CD4-positive, alpha-beta T cell treated with Interleukin-4 for 1 hour (primary cell): ENCODE measurements around the gene C1orf105.

Experiments used
- DNase-seq, 2 donors: peaks; one replicate each; pipeline ENCODE4 v3.0.0-alpha.2; 2020 to 2022

Gene C1orf105

GRCh38 chr1:172460887-172461315 is 40.4 kb downstream of the C1orf105 start:
- DNase-seq, result no peak

- DNase-seq, result no peak
Measured at GRCh38 chr1:172465617-172466016, 45.1 kb downstream of the C1orf105 start.

DNA sequence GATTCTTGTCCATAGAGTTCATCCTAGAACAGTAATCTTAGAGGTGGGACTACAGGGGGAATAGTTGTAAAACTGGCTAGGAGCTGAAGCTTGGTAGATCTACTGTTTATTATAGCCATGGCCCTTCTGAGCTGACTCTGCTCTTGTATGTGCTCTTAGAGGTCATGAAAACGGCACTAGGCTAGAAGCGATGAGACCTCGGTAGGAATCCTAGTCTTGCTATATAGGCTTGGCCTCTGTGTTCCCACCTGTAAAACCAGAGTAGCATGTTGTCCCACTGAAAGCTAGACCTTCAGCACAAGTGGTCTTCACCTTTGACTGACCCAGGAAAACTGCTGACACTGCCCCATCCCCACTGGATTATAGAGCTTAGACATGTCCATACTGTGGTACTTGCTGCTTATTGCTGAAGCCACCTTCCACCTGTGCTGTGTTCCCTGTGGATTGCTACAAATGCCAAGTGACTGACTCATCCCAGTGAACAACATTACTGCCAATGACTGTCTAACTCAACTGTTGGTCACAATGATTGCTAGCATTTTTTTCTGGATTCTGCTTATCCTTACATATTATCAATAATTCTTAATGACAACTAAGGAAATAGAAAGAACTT is 46.4 kb downstream of the C1orf105 start:
- no peak for DNase-seq

GRCh38 chr1:172467446-172467845 is 47.0 kb downstream of the C1orf105 start:
- no peak for DNase-seq

- DNase-seq, result no peak
Measured at GRCh38 chr1:172468296-172468695, 47.8 kb downstream of the C1orf105 start.

- no peak for DNase-seq
Measured at GRCh38 chr1:172469717-172470116, 49.2 kb downstream of the C1orf105 start.

GRCh38 chr1:172470149-172470548 is 49.7 kb downstream of the C1orf105 start:
- DNase-seq, result no peak

DNA sequence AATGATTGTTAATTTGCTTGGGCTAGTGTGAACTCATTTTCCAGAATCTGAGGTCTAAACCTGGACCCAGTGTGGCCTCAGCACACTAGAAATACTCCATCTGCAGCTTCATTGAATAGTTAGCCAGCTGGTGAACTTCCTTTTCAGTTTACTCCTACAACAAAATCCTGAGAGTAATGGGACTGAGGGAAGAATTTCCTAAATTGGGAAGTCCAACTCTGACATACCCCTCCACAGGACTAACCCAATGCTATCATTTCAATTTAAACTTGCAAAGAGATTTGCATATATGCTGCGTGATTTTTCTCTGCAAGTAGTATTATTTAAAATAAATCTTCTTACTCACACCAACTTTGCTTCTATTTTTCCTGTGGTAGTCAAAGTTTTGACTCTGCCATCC is 51.2 kb downstream of the C1orf105 start:
- no peak for DNase-seq

GRCh38 chr1:172472495-172472894 is 52.0 kb downstream of the C1orf105 start:
- no peak for DNase-seq

GRCh38 chr1:172473302-172473701 is 52.8 kb downstream of the C1orf105 start:
- no peak for DNase-seq

DNA sequence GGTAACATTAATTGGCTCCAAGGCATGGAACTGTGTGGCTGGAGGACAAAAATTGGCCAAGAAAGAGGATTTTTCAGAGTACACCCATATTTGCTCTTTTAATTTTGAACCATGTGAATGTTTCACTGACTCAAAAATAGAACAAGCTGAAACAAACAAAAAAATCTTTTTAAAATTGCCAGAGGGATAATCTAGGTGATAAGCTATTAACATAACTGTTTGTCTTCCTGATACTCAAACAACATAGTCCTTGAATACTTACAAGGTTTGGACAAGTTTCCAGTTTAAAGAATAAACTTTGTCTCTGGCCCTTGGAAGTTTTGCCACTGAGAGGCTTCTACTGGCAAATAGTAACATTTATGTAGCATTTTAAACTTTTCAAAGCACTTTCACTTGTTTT is 53.4 kb downstream of the C1orf105 start:
- no peak for DNase-seq

GRCh38 chr1:172476218-172476811 is 55.8 kb downstream of the C1orf105 start:
- DNase-seq, result no peak

DNA sequence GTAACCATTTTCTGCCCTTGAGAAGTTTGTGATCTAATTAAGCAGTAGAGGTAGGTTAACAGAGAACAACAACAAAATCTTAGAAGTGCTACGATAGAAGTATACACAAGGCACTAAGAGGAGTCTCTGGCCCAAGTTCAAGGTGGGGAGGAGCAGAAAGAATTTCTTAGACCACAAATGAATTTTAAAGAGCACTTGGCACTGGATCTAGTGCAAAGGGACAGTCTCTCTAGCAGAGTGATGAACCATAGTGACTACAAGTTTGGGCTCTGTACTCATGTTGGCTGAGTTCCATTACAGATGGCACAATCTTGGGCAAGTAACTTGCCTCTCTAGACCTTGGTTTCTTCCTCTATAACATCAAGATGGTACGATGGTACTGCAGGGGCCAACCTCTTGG is 56.7 kb downstream of the C1orf105 start:
- DNase-seq, result no peak

GRCh38 chr1:172477741-172478140 is 57.3 kb downstream of the C1orf105 start:
- DNase-seq, result no peak

DNA sequence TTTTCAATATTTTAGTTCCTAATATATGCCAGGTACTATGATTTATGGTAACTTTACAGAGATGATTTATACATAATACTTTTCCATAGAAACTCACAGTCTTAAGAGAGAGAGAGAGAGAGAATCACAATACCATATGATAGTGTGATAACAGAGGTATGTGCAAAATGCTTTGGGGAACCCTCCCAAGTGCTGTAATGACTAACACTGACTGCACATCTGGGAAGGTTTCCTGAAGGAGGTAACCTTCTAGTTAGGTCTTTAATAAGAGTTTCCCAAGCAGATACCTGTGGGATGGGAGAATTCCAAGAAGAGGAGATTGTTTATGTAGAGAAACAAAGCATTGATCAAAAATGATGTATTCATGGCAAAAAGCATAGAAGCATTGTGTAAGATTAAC is 58.0 kb downstream of the C1orf105 start:
- DNase-seq, result no peak

GRCh38 chr1:172480431-172480830 is 59.9 kb downstream of the C1orf105 start:
- no peak for DNase-seq

GRCh38 chr1:172482044-172482443 is 61.6 kb downstream of the C1orf105 start:
- no peak for DNase-seq

DNA sequence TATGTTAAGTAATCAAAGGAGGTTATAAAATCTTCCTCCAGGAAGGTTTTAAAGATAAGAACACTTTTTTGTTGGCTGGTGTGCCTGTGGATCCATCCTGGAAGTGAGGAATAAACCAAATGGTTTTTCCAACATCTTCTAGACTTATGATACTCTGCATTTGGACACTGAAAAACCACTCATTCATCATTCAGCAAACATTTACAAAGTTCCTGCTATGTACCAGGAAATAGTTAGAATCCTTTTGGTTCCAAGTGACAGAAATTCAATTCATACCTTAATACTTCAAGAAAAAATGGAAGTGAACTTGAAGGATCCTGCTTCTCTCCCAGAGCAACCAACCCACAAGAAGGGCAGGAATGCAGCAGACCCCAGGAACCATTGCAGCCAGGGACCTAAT is 63.0 kb downstream of the C1orf105 start:
- DNase-seq, result no peak

DNA sequence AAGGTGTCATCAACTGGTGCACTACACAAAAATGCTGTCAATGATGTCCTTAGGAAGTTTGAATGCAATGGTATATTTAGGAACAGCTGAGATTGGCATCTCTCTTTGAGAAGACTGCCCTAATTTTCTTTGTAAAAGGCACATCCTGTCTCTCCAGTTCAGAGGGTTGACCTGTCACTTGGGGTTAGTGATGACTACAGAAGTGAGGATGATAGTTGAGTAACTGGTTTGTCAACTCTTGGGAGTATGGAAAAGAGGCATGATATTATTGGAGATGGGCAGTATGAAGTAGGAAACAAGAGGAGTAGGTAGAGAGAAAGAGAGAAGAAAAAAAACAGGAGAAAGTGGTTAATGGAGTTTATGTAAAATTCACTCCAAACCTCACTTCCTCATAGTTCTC is 63.8 kb downstream of the C1orf105 start:
- no peak for DNase-seq

DNA sequence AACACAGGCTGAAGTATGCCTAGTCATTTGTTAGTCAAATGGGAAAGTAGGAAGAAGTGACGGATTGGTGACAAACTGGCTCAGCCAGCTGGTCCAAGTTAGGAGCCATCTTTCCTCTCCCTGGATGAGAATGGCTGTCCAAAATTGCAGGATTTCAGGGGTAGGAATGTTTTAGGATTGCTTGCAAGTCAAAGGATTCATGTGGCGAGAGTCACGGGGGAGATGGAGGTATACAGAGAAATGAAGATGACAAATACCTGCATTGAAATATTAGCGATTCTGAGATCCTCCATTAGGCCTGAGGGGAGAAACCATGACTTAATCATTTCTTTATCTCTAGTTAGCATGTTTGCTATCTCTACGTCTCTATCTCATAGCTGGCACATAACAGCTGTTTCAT is 65.1 kb downstream of the C1orf105 start:
- DNase-seq, result no peak

GRCh38 chr1:172486805-172487454 is 66.4 kb downstream of the C1orf105 start:
- no peak for DNase-seq

- DNase-seq, result no peak
Measured at GRCh38 chr1:172487550-172487949, 67.1 kb downstream of the C1orf105 start.

GRCh38 chr1:172488393-172488792 is 67.9 kb downstream of the C1orf105 start:
- DNase-seq, result no peak

DNA sequence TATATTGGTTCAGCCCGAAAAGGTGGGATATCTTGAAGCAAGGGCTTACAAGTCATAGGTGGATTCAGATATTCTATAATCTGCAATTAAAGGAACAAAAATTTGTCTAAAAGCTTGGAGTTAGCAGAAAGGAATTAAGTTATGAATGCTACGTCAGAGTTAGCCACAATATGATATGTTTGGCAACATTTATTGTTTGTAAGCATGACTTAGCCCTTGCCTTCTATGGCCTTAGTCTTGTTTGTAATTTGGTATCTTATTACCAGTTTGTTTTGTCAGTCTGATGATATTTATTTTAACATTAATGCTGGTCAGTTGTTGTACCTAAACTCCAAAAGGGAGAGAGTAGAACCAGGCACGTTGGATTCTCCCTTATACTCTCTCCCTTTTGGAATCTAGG is 69.4 kb downstream of the C1orf105 start:
- no peak for DNase-seq

GRCh38 chr1:172492421-172492820 is 71.9 kb downstream of the C1orf105 start:
- no peak for DNase-seq
